ENCODE measurements around the gene GSTK1.

GRCh38 chr7:143237366-143237765, 25.9 kb upstream of the GSTK1 start:
- no peak for TF ChIP-seq CTCF (IDR thresholded peaks at IDR 0.05)
- TF ChIP-seq POLR2A (IDR thresholded peaks at IDR 0.05): no peak

All from lower leg skin (tissue), 3 donors.